Measurements from ENCODE around the gene UBE3B.
"Not testable (repeated sequence)": the region's sequence is repeated elsewhere in the genome, so short reads cannot be mapped to it uniquely, and the experiment has no call there.

Gene UBE3B

DNA sequence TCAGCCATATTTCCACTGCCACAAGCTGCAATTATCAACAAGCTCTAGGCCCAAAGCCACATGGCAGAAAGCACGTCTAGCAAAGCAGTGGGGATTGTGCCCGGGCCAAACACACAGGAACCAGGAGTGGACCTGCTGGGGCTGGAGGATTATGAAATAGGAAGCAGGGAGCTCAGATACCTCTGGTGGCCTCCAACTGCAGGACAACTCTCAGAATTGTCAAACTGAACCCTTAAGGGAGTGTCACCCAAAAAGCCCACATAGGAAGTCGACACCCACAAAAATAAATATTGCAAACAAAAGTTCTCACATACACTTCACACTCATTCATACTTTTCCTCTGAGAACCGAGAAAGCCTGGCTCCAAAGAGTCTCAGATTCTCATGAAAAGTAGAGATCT, 26.5 kb upstream of the UBE3B start:
- DNase-seq (ENCODE audit: low read depth, low spot score) = no peak

DNA sequence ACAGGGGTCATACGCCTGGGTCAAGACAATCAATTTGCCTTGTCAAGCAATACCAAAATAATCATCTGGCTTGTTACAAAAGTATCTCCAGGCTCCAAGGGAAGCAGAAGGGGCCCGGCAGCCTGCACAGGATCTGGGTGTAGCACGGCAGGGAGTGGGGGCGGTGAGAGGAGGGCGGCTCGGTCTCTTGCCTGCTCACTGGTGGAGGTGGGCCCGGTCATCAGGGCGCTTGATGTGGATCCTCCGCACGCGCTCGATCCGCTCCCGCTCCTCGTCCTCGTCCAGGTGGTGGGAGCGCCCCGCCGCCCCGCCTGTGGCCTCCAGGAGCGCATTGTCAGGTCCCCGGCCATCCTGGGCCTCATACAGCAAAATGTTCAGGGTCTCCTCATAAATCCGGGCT, 26.0 kb upstream of the UBE3B start:
- no peak for DNase-seq (ENCODE audit: low read depth, low spot score)

DNA sequence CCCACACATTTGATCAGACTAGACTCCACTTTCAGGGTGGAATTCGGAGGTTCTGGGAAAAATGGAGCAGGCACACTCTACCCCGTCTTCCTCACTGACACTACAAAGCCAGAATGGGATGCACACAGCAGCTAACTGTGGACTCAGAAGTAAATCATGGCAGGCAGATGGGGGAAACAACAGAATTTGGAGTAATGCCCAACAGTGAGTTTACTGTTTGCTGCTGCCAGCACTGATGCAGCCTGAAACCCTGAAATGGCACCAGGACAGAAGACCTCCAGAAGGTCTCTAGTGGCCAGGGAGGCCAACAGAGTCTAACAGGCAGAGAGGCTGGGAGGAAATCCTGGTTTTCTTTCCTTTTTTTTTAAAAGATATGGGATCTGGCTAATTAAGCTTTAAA, 24.9 kb upstream of the UBE3B start:
- no peak for DNase-seq (ENCODE audit: low read depth, low spot score)

DNA sequence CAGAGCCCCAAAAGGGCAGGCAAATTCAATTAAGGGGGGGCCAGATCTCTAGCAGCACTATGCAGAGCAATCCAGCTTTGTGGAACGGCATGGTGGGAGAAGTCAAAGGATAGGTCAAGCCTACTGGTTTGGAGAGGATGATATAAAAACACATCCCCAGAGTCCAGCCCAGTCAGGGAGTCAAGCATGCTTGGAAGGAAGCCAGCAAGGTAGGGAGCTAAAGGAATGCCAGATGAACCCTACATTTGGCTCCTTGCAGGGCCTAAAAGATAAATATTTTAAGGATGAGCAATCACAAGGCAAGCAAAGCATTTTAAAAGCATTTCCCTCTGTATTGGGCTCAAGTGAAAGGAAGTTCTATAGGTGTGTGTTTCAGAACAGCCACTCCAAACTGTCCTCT, 21.7 kb upstream of the UBE3B start:
- DNase-seq (ENCODE audit: low read depth, low spot score) = no peak

DNA sequence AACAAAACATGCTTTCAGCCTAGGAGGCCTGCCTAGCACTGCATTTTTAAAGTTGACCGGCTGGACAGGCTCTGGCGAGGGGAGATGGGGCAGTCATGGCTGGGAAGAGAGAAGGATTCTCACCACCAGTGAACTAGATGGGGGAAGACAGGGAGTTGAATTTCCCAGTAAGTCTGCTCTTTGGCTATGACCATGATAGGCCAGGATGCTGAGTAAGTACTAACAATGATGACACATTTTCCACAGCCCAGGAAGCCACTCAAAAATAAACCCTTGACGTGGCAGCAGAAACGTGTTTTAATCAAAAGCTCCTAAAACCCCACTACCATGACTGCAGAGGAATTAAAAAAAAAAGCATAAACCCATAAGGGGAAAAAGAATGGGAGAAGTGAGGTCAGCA, 19.3 kb upstream of the UBE3B start:
- no peak for DNase-seq (ENCODE audit: low read depth, low spot score)

DNA sequence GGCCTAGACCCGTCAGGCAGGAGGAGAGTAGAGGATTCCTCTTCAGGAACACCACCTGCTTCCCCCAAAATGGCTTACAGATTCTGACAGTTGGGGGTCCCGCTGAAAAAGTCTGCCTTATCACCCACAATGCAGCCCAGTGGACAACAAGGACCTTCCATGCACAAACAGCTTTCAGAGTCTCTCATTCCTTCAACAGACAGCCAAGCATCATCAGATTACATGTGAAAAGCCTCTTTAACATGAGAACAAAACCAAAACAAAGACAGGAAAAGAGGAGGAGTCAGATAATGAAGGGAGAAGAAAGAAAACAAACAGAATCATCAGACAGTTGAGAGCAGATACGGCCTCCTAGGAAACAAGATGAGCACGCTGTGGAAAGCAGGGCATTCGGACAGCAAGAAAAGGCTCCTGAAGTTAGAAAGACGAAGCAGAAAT, 18.6 kb upstream of the UBE3B start:
- DNase-seq (ENCODE audit: low read depth, low spot score) = peak; percentile 39

DNA sequence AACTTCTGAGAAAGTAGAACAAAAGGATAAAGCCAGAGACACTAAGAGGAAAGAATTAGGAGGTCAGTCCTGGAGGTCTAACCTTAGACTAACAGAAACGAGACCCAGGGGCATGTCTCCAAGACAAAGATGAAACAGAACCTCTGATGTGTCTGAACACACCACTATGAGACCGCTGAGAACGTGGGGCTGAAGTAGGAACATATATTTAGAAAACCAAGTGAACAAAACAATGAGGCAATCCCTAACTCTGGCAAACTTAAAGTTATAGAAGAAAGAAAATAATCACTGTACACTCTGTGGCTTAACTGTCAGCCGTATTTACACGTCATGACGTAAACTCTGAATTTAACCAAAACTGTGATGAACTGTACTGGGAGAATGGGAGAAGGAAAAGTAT, 18.2 kb upstream of the UBE3B start:
- DNase-seq (ENCODE audit: low read depth, low spot score) = no peak

DNA sequence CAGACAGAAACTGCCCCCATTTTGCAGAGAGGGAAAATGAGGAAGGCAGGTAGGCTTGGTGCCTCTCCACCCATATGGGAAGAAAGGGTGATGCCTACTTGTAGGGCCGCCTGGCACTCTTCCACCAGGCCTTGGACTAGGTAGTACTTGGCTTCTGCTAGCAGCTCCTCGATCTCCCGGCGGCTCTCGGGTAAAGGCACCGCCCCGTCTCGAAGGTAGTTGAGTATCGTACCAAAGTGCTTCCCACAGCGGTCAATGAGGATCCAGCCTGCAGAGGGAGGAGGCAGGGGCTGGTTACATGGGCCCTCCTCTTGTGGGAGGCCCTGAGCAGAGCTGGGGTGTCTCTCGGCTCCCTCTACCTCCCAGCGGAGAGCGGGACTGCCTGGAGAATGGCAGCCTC, 16.9 kb upstream of the UBE3B start:
- DNase-seq (ENCODE audit: low read depth, low spot score) = no peak

DNA sequence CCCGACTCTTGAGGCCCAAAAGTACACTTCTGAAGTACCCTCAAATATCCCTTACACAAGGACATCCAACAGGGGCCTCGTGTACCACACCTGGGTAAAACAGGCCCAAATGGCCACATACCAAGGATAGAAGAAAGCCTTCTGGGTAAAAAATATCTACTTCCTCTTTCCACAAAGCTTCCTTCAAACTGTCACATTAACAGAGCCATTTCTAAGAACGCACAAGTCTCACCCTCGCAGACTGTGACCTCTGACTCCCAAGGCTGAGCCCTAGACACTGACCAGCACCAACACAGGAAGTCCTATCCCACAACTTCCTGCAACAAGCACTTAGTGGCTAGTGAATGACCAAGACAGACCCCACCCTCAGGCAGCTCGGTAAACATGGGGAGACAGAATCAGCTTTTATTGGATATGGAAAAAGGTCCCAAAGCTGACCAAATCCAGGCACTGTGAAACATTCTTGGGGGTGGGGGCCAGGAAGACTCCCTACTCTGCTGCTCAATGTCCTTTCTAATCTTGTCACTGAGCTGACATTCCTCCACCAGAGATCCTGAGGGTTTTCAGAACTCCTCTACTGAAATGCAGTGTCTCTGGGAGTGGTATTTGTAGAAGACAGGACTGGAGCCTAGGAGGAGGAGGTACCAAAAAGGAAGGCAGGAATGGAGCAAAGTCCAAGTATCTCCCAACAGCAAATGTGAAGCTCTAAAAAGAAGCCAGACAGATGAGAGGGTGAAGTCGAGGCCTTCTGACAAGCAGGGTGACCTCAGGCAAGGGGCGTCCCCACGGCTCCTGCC, 16.2 kb upstream of the UBE3B start:
- DNase-seq (ENCODE audit: low read depth, low spot score) = no peak

DNA sequence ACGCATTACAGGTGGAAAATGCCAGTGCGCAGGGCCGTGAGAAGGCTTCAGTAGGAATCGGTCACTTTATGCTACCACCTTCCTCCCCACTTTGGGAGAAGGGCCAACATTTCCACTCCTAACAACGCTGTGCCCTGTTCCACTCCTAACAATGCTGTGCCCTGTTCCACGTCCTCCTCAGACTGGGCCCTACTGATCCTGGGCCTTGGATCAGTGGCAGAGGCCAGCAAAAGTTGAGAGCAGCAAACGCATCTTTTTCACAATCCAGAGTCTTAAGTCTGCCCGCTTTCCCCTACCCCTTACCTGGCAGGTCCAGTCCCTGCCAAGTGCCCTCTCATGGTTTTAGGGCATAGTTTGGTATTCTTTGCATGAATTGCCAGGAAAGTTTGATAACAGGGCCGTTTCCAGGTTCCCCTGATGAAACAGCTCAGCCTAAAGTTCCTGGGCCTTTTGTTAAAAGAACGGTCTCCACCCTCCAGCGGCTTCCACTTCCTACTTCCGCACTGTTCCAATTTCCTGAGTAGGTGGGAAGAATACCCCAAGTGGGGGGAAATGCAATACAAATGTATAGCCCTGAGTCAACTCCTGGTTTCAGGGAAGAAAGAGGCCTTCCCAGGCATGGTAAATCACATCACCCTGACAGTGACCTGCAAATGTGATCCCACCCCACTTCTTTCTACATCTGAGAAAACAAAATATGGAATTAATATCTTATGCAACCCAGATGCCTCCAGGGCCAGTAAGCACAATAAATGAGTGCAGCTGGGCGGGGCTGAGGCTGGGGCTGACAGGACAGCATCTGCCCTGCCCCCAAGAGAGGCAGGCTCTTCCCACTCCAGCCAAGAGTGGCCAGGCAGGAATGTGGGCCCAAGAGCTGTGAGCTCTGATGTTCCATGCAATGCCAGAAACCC, 15.3 kb upstream of the UBE3B start:
- DNase-seq (ENCODE audit: low read depth, low spot score) = peak; percentile 76

DNA sequence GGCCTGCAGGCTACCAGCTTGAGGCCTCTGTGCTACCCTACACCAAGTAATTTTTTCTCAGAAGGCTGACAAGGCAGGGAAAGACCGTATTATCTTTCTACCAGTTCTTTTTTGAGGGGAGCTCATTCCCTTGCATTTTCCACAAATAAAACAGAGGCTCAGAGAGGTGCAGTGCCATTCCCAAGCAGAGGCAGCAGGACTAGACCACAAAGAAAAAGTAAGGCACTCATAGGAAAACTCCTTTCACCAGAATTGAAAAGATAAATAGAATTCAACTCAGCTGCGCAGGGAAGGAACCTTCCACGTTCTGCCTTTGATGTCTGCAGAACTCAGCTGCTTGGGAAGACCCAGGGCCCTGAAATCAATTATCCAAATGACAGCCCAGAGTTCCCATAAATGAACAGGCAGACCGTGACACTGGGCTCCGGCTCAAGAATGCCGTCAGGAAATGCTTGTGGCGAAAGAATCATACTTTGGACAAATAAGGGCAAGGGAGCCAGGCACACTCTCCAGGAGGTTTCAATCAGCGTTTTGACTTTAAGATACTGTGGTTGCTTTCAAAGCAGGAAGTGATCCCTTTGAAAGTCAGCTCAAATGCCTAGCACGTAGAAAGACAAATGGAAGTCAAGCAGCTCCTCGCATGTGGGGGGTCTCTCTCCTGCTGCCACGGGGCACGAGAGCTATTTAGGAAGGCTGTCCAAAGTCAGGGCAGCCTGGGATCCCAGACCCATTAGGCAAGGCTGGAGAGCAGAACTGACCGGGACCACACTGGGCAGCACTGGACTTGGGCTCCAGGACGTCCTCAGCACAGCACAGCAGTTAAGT, 14.4 kb upstream of the UBE3B start:
- DNase-seq (ENCODE audit: low read depth, low spot score) = peak; percentile 87

DNA sequence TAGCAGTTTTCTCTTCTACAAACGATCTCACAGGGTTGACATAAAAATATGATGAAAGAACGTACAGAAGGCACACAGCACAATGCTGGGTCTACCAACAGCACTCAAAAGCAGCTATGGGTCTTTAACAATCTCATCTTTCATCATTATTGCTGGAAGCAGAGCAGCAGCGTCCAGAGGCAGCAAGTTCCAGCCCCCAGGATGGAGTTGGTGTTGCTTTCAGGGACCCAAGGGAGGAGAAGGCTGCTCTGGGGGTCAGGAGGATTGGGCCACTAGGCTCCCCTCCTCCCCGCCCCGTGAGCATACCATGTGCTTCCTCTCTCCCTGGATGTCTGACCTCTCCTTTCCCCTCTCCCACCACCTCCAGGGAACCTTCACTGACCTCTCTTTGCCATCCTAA, 13.7 kb upstream of the UBE3B start:
- no peak for DNase-seq (ENCODE audit: low read depth, low spot score)

DNA sequence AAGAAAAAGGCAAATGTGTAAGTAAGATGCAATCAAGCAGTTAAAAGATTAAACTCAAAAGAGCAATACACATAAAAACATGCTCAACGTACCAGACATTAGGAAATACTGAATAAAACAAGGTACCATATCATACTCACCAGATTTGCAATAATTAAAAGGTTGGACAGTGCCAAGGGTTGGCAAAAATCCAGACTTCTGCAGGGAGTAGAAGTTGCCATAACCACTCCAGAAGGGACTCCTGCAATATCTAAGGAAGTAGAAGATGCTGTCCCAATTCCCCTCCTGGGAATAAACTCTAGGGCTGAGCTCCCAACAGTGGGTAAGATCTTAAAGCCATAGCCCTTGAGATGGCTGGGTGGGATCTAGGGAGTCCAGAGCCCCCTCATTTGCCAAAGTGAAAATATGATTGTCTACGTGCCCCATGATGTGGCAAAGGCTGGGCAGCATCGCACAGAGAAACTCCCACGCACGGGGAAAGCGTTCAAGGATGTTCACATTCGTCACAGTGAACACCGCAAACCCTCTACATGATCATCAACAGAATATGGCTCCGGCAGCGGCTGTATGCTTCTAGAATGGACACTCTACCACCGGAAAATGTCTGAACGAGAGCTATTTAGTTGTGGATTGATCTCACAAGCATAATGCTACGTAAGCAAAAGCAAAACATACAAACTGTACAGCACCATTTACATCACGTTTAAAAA, 12.6 kb upstream of the UBE3B start:
- DNase-seq (ENCODE audit: low read depth, low spot score) = no peak

DNA sequence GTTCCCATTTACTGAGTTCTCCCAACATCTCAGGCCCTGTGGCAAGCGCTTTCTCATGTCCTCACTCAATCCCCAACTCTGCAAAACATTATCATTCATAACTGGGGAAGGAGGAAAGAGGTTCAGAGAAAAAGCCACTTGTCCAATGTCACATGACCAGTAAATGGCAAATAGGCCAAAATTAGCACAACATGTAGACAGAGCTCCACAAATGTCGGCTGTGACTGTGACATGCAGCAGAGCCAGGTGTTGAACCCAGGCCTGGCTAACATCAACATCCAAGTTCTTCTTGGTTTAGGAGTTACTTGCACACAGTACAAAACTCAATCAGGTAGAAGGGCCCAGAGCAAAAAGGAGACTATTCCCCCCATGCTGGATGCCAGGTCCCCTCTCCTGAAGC, 11.1 kb upstream of the UBE3B start:
- DNase-seq (ENCODE audit: low read depth, low spot score) = no peak

DNA sequence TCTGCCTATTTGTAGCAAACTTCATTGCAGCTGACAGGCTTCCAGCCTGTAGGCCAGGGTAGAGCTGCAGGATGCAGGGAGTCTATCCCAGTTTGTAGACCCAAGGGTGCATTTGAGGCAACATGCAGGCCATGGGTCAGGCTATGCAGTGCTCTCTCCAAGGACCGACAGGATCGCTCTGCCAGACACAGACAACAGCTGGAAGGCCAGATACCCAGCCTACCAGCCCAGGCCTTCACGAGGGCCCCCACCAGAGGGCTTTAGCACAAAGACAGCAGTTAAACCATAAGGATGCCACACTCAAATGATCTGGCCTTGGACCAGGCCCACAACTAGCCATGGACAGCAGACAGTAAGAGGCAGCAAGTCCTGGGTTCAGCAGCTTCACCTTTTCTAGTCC, 10.6 kb upstream of the UBE3B start:
- DNase-seq (ENCODE audit: low read depth, low spot score) = no peak

DNA sequence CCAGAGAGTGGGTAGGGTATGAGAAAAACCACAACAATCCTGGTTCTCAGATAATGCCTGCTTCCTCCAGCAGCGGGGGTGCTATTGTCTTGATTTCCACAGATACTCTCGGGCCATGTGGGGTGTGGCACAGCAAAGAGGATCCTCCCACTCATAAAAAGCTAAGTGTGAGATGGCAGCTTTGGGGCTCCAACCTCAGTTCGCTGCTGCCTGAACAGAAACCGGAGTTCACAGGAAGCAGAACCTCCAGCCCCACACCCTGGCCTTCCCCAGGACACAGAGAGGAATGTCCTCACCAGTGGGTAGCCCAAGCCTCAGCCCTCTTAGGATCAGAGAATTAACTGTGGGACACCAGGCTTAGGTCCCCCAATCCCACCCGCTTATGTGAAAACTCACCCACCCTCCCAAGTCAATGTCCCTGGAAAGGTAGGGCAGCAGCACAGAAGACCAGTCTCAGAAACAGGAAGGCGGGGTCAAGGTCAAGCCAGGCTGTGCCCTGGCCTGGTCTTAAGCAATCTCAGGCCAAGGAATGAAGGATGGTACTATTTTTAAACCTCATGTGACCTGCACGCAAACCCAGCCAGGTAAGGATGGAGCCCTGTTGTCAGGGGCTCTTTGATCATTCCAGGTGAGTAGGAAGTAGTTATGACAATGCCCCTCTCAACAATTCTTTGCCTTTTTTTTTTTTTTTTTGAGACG, 9.3 kb upstream of the UBE3B start:
- DNase-seq (ENCODE audit: low read depth, low spot score) = no peak

DNA sequence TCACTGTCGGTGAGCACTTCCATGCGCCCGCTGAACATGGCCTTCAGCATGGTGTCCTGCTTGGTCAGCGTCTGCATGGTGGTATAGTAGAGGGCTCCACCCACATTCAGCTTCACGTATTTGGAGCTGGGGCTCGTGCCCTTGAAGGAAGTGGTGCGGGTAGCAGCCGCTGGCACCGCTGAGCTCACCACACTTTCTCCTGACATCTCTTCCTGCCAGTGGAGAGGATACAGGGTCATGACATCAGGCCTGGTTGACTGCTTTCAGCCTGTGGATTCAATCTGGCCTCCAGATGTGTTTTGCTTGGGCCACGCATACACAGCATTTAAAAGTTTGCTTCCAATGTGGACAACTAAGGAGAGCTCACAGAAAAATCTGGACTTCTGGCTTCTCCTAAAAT, 7.9 kb upstream of the UBE3B start:
- no peak for DNase-seq (ENCODE audit: low read depth, low spot score)

DNA sequence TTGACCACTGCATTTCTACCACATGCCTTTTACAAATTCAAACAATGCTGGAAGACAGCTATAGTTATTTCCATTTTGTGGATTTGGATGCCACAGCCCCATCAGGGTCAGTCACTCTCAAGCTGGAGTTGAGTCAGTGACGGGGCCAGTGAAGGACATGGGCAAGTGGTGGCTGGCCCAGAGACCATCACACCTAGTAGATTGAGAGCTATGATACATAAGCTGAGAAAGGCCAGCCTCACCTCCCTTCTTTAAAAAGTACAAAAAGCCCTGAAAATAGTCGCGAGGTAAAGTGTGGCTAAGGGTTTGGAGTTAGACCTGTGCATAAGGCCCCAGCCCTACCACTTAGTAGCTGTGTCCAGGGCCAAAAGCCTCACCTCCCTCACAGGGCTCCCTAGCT, 4.4 kb upstream of the UBE3B start:
- no peak for DNase-seq (ENCODE audit: low read depth, low spot score)

DNA sequence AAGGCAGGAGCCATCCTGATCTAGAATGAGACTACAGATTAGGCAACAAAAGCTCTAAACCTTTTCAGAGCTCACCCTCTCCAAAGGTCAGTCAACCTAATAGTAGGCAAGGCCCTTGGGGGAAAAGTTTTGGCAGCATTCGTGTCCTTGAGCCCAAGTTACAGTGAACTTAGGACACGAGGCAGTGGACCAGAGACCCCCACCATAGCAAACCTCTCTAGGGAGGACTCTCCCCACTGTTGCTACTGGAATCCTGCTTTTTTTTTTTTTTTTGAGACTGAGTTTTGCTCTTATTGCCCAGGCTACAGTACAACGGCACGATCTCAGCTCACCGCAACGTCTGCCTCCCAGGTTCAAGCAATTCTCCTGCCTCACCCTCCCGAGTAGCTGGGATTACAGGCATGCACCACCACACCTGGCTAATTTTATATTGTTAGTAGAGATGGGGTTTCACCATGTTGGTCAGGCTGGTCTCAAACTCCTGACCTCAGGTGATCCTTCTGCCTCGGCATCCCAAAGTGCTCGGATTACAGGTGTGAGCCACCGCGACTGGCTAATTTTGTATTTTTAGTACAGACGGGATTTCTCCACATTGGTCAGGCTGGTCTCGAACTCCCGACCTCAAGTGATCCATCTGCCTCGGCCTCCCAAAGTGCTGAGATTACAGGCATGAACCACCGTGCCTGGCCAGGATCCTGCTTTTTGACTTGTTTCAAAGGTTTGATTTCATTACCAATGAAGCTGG, 3.7 kb upstream of the UBE3B start:
- DNase-seq (ENCODE audit: low read depth, low spot score) = not testable (repeated sequence)

DNA sequence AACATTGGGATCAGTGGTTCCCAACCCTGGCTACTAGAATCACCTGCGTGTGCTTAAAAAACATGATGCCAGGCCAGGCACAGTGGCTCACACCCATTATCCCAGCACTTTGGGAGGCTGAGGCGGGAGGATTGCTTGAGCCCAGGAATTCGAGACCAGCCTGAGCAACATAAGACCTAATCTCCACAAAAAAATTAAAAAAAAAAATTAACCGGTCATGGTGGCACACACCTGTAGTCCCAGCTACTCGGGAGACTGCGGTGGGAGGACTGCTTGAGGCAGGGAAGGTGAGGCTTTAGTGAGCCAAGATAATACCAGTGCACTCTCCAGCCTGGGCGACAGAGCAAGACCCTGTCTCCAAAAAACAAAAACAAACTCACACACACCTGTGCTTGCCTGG, 2.3 kb upstream of the UBE3B start:
- DNase-seq (ENCODE audit: low read depth, low spot score) = no peak
